HG03139 (cell line): ENCODE results near the gene SUV39H1.

Source experiments
- ATAC-seq: cut with Tn5 transposase; IDR thresholded peaks from one replicate; pipeline ENCODE4 v1.9.1; 2021; ENCODE audit not compliant: unreplicated experiment

SUV39H1 gene

GRCh38 chrX:48711929-48712505 is 15.5 kb downstream of the SUV39H1 start:
- ATAC-seq = no peak

DNA sequence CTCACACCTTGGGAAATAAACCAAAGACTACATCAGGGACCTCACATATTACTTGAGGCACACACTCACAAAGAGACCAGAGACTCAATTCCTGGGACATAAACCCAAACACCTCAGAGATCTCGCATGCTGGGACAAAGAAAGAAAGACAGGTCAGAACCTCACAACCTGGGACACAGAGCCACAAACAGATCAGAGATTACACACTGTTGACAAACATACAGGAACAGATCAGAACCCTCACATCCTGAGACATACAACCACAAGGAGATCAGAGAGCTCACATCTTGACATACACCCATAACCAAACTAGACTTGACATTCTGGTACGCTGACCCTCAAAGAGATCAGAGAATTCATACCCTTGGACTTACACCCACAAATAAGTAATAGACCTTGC is 17.3 kb downstream of the SUV39H1 start:
- no peak for ATAC-seq

DNA sequence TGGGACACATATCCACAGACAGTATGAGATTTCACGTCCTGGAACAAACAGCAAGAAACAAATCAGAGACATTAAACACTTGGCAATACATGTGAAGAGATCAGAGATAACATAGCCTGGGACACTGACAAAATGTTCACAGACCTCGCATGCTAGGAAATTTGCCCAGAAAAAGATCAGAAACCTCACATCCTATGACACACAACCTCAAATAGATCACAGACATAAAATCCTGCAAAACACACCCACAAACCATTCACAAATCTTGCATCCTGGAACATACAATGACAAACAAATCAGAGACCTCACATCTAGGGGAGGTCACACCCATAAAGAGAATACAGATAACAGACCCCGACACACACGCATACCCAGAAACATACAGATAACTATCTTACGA is 18.0 kb downstream of the SUV39H1 start:
- no peak for ATAC-seq

- no peak for ATAC-seq
Measured at GRCh38 chrX:48715072-48715471, 18.5 kb downstream of the SUV39H1 start.

GRCh38 chrX:48715876-48716502 is 19.5 kb downstream of the SUV39H1 start:
- ATAC-seq = no peak

DNA sequence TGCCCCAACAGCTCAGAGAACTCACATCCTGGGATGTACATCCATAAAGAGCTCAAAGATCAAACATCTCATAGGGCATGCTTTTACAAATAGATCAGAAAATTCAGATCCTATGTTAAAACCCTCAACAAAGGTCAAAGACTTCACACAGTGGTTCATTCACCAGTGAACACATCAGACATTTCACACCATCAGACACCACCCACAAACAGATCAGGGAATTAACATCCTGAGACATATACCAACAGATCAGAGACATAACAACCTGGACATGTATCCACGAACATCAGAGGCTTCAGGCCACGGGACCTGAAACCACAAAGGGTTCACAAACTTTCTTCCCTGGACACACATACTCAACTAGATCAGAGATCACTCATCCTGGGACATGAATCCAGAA is 23.4 kb downstream of the SUV39H1 start:
- ATAC-seq = no peak

DNA sequence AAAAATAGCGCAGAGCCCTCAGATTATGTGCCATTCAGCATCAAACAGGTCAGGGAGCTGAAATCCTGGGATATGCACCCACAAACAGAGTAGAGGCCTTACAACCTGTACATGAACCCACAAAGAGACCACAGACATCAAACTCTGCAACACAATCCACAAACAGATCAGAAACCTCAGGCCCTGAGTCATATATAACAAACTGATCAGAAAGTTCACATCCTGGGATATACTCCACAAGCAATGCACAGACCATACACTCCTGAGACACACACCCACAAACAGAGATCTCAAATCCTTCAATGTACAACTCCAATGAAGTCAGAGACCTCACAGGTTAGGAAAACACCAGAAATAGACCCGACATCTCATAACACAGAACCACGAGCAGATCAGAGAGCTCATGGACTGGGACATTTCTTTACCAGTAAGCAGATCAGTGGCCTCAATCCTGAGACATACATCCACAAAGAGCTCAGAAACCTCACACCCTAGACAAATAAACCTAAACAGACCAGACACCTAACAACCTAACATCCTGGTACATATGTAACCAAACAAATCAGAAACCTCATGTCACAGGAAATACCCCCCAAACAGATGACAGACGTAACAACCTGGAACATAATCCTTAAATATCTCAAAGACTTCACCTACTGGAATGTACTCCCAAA is 24.2 kb downstream of the SUV39H1 start:
- no peak for ATAC-seq

DNA sequence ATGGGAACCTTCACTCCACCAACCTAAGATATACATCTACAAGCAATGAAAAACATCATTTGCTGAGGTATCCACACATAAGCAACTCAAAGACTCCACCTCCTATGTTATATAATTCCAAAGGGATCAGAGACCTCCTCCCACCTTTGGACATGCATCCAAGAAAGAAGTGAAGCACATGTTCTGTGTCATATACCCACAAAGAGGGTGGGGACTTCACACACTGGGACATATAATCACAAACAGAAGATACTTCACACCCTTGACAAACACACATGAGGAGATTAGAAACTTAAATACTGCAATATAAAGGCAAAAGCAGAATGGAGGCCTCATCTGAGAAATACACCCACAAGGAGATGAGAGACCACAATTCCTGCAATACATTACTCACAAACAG is 25.4 kb downstream of the SUV39H1 start:
- no peak for ATAC-seq

- ATAC-seq = no peak
Measured at GRCh38 chrX:48726596-48726995, 30.1 kb downstream of the SUV39H1 start.

- no peak for ATAC-seq
Measured at GRCh38 chrX:48728653-48729052, 32.1 kb downstream of the SUV39H1 start.

GRCh38 chrX:48736303-48736702 is 39.8 kb downstream of the SUV39H1 start:
- ATAC-seq = no peak

DNA sequence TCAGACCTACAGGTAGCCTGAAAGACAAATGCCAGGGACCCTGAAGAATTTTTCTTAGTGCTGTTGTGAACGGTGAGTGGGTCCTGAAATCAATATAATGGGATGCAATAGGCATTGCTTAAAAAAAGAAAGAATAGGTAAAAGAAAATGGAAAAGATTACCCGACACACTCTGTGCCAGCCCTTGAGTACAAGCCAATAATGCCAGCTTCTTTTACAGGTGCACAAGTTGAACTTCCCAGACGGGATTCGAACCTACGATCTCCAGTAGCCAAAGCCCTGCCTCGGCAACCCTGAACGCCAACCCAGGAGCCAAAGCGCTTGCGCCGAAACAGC is 40.3 kb downstream of the SUV39H1 start:
- ATAC-seq = no peak

DNA sequence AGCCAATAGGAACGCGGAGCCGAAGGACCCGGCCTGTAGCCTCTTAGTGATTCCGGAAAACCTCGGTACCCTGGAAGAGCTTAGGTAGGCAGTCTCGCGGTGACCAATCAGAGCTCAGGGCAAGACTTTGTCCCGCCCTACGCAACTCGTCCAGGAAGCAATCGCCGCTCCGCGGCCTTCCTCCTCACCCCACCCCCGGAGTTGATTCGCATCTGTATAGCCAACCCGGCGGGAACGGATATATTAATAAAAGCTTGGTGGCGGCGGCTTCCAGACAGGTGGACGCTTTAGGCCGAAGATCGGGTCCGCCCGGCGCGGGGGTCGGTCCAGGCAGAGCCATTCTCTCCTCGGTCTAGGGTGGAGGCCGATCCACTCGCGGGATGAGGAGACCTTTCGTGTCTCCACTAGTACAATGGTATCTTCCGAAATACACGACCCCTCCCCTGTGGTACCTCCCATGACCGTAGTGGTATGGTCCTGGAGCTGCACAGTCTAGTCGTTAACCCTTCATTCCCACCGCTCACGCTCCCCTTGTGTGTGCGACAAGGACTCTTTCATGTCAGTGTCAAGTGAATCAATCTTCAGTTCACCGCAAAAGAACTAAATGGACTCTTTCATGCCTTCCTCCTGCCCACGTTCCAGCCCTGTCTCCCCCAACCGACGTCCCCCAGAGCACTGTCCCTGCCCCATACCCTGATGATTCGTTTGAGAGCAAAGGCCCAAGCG is 40.8 kb downstream of the SUV39H1 start:
- peak; percentile 95 for ATAC-seq

DNA sequence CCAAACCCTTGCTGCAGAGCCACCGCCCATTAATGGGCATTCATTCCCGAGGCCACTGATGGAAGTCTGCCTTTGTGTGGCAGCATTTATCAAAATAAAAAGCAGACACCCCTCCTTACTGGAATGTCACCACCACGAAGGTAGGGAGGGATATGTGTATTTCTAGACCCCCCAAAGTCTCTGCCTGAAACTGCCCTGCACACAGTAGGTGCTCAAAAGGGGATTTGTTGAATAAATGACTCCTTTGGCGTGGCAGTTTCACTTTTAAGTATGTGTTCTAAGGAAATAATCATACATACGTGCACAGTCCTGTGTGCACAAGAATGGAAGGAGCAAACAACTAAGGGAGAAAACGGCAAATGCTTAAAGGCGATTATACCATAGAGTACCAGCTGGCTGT is 41.4 kb downstream of the SUV39H1 start:
- ATAC-seq = no peak

DNA sequence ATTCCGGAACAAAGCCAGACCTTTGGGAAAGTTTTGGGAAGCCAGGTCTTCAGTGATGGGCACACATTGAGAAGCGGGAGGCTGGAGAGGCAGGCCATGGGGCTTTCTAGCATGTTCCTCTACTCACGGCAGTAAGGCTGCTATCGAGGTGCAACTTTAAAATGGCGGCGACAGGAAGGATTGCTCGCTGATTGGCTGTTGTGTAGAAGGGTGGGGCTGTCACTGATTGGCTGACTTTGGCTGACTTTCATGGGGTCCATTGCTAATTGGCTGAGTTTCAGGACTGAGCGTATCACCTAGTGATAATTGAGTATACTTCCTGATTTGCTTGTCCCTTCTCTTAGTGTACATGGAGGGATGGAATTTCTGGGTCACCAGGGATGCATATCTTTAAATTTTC is 45.3 kb downstream of the SUV39H1 start:
- no peak for ATAC-seq

DNA sequence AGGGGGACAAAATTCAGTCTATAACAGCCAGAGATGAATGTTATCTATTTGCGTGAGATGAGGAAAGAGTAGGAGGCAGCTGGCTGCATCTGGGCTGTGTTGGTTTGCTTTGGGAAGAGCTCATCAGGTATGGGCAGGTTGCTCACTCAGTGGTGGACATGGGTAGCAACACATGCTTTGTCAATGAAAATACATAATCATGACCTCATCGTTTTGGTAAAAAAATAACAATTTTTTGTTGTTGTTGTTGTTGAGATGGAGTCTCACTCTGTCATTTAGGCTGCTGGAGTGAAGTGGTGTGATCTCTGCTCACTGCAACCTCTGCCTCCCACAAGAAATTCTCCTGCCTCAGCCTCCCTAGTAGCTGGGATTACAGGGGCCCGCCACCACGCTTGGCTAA is 48.7 kb downstream of the SUV39H1 start:
- no peak for ATAC-seq

- ATAC-seq = no peak
Measured at GRCh38 chrX:48747415-48748016, 51.0 kb downstream of the SUV39H1 start.

DNA sequence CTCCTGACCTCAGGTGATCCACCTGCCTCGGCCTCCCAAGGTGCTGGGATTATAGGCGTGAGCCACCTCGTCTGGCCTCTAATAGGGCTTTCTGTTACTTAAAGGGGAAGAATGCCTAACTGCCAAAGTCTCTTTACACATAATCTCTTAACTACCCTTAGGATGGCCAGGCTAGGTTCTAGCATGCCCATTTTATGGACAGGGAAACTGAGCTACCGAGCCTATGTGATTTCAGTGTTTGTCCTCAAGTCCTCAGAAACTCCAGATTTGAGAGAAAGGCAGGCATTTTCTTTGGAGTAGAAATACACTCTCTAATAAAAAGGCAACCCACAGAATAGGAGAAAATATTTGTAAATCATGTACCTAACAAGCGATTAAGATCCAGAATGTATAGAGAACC is 52.6 kb downstream of the SUV39H1 start:
- no peak for ATAC-seq

DNA sequence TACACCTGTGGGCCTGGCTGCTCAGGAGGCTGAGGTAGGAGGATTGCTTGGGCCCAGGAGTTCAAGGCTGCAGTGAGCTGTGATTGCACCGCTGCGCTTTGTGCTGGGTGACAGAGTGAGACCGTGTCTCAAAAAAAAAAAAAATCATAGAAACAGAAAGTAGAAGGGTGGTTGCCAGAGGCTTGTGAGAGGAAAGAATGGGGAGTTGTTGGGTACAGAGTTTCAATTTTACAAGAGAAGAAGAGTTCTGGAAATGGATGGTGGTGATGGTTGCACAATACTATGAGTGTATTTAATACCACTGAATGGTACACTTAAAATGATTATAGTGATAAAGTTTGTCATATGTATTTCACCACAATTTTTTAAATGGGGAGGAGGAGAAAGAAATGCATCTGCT is 54.8 kb downstream of the SUV39H1 start:
- ATAC-seq = no peak

DNA sequence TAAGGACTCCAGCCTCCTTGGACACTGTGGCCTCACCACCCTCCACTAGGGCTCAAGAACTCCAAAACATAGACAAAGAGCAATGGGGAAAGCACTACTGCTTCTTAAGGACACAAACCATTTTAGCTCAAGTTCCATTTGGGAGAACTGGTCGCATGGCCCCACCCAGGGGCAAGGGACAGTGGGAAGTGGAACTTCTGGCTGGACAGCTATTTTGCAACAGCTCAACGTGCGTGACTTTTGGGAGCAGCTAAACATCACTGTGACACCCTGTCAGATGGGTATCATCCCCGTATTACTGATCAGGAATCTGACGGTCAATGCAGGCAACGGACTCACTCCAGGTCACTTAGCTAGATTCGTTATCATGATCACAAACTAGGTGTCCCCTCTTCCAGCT is 56.0 kb downstream of the SUV39H1 start:
- ATAC-seq = no peak

- no peak for ATAC-seq
Measured at GRCh38 chrX:48753708-48754228, 57.2 kb downstream of the SUV39H1 start.
